Thyroid gland (tissue), 4 donors: ENCODE results near the gene KRTAP12-2. TPM values are rescaled to one million over a fixed set of nuclear protein-coding genes. Genes with fewer than 3 reads are reported as not detected.
"Not testable (repeated sequence)": the region's sequence is repeated elsewhere in the genome, so short reads cannot be mapped to it uniquely, and the experiment has no call there.

Experiments
- DNase-seq, 2 donors: peaks; one replicate each; pipeline ENCODE4 v3.0.0-alpha.2; 2019
- H3K27ac ChIP-seq, 3 donors: fragments of 200-600 bp; sonication (generic); 1 replicate in 2 of 3; 2 replicates in 1 of 3; pipeline ENCODE4 v1.5.1; 2016 to 2019; ENCODE audit warnings: mild to moderate bottlenecking in 1 of 3, moderate library complexity in 1 of 3
- H3K27me3 ChIP-seq: fragments of 200-600 bp; sonication (generic); one replicate; pipeline ENCODE4 v1.5.1; 2019
- H3K36me3 ChIP-seq, 2 donors: fragments of 200-600 bp; sonication (generic); one replicate each; pipeline ENCODE4 v1.5.1; 2016 to 2019
- H3K4me1 ChIP-seq, 2 donors: fragments of 200-600 bp; sonication (generic); one replicate each; pipeline ENCODE4 v1.5.1; 2017 to 2019
- H3K4me3 ChIP-seq, 3 donors: fragments of 200-600 bp; sonication (generic); replicated peaks in 1 of 3; 1 replicate in 2 of 3; 2 replicates in 1 of 3; pipeline ENCODE4 v1.5.1; 2016; ENCODE audit warnings: mild to moderate bottlenecking in 1 of 3
- H3K9me3 ChIP-seq: fragments of 200-600 bp; sonication (generic); one replicate; pipeline ENCODE4 v1.5.1; 2017
- POLR2A ChIP-seq, 2 donors: fragments of 450-650 bp; IDR thresholded peaks; one replicate each; pipeline ENCODE4 v1.6.1; 2017; ENCODE audit warnings: antibody characterized with exemption in 2 of 2, mild to moderate bottlenecking in 2 of 2, moderate library complexity in 1 of 2
- WGBS, 2 donors: methylation state at CpG; one replicate each; pipeline ENCODE4 v1.1.5; 2017; 5-methylcytosine and 5-hydroxymethylcytosine counted together
- intact Hi-C: fragments of 100-400 bp; cut with DNase I; formaldehyde crosslinking; loops from one replicate; pipeline ENCODE4 v1.15.1; 2023
- total RNA-seq, 4 donors: library from RNA; depleted of rRNA; stranded (reverse); fragments of >200 nt; gene quantifications; one replicate each; pipeline ENCODE4 v1.2.3, GENCODE V29; 2016
- TF ChIP-seq, protein P1 (sequence below), 6 experiments: fragments of 200-600 bp in 3 of 6; fragments of 450-650 bp in 3 of 6; sonication (generic) in 3 of 6; IDR thresholded peaks; one replicate each; pipeline ENCODE4 v1.5.1; 2016 to 2019; ENCODE audit warnings: antibody characterized with exemption in 6 of 6, mild to moderate bottlenecking in 2 of 6, inconsistent platforms in 1 of 6, moderate library complexity in 1 of 6

The KRTAP12-2 gene
- total RNA-seq, 4 donors from 2014 or later = 0.89 TPM; not detected in 3

DNA sequence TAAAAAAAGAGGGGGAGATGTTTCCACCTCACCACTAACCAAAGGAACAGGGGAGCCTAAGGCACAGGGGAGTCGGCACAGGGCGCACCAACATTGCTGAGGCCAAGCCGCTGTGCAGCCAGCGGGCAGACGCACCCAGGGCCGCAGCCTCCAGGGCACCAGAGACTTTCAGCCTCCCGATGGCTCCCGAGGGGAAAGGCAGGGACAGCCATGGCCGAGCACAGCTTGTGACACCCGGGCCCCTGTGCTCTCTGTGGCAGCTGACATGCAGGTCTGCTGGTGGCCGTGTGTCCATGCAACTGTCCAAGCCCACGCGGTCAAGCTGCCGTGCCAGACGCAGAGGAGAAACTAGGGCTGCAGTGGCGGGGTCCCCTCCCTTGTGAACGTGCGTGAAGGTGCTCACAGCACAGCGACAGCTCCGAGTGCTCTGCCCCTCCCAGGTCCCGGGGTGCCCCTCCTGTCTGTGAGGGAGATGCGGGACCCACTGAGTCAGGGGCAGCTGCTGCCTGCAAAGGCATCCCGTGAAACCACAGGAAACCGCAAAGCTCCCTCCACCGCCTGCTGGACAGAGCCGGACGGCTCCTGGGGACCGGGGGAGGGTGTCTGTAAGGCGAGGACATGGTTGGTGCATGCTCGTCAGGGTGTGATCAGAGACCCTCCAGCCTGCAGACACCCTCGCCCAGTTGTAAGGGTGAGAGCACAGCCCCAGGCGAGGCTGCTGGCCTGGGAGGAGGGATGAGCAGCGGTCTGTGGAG lies 18.0 kb downstream of the KRTAP12-2 start:
- Histone ChIP-seq H3K36me3 (no peaks in the 10 kb centered on the region), H3K4me3 (no peak overlapping the region), H3K9me3 (no peaks in the 10 kb centered on the region), H3K4me1 (no peaks in the 10 kb centered on the region), H3K27me3 (no peaks in the 10 kb centered on the region), H3K27ac (no peak overlapping the region)
- 87 to 95% methylated on average over 16 to 25 of the region's 33 CpGs for WGBS, 2 donors
- intact Hi-C loops = no loop called here
- TF ChIP-seq POLR2A (IDR thresholded peaks at IDR 0.05) = no peak
- TF ChIP-seq, protein P1, sequence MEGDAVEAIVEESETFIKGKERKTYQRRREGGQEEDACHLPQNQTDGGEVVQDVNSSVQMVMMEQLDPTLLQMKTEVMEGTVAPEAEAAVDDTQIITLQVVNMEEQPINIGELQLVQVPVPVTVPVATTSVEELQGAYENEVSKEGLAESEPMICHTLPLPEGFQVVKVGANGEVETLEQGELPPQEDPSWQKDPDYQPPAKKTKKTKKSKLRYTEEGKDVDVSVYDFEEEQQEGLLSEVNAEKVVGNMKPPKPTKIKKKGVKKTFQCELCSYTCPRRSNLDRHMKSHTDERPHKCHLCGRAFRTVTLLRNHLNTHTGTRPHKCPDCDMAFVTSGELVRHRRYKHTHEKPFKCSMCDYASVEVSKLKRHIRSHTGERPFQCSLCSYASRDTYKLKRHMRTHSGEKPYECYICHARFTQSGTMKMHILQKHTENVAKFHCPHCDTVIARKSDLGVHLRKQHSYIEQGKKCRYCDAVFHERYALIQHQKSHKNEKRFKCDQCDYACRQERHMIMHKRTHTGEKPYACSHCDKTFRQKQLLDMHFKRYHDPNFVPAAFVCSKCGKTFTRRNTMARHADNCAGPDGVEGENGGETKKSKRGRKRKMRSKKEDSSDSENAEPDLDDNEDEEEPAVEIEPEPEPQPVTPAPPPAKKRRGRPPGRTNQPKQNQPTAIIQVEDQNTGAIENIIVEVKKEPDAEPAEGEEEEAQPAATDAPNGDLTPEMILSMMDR (IDR thresholded peaks at IDR 0.05) = no peak
- no peak for DNase-seq

DNA sequence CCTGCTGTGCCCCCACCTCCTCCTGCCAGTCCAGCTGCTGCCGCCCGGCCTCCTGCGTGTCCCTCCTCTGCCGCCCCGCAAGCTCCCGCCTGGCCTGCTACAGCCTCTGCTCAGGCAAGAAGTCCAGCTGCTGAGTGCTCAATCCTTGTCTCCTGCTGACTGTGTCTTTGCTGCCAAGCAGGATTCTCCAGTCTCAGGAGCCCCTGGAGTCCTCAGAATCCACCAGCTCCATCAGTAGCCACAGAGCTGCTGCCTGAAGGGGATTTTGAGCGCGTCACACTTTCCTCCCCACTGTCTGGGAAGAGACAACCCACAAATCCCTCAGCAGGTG lies 19.5 kb downstream of the KRTAP12-2 start:
- Histone ChIP-seq H3K27ac (no peak overlapping the region), H3K36me3 (no peaks in the 10 kb centered on the region), H3K27me3 (no peaks in the 10 kb centered on the region), H3K4me1 (no peaks in the 10 kb centered on the region), H3K4me3 (no peak overlapping the region), H3K9me3 (no peaks in the 10 kb centered on the region)
- intact Hi-C loops = no loop called here
- WGBS, 2 donors = 68 to 75% methylated on average over 8 of the region's 8 CpGs
- no peak for DNase-seq
- TF ChIP-seq, protein P1 (IDR thresholded peaks at IDR 0.05) = no peak
- TF ChIP-seq POLR2A (IDR thresholded peaks at IDR 0.05) = no peak

DNA sequence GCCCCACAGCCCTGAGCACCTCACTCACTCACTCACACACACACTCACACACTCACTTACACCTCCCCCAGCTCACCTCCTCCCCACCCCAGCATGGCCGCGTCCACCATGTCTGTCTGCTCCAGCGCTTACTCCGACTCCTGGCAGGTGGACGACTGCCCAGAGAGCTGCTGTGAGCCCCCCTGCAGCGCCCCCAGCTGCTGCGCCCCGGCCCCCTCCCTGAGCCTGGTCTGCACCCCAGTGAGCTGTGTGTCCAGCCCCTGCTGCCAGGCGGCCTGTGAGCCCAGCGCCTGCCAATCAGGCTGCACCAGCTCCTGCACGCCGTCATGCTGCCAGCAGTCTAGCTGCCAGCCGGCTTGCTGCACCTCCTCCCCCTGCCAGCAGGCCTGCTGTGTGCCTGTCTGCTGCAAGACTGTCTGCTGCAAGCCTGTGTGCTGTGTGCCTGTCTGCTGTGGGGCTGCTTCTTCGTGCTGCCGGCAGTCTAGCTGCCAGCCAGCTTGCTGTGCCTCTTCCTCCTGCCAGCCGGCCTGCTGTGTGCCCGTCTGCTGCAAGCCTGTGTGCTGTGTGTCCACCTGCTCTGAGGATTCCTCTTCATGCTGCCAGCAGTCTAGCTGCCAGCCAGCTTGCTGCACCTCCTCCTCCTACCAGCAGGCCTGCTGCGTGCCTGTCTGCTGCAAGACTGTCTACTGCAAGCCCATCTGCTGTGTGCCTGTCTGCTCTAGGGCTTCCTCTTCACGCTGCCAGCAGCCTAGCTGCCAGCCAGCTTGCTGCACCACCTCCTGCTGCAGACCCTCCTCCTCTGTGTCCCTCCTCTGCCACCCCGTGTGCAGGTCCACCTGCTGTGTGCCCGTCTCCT lies 20.1 kb downstream of the KRTAP12-2 start, which contains the start of gene KRTAP10-11:
Gene KRTAP10-11, plus strand, starts transcription at position 49 of the 856 bp plus-strand sequence. Its CDS starts 45 bp downstream, at position 94.
- H3K27ac ChIP-seq, DNase-seq, H3K4me1 ChIP-seq, H3K27me3 ChIP-seq, intact Hi-C loops, H3K36me3 ChIP-seq, H3K9me3 ChIP-seq, H3K4me3 ChIP-seq: not testable (repeated sequence)
- 71 to 80% methylated on average over 10 to 12 of the region's 21 CpGs for WGBS, 2 donors

DNA sequence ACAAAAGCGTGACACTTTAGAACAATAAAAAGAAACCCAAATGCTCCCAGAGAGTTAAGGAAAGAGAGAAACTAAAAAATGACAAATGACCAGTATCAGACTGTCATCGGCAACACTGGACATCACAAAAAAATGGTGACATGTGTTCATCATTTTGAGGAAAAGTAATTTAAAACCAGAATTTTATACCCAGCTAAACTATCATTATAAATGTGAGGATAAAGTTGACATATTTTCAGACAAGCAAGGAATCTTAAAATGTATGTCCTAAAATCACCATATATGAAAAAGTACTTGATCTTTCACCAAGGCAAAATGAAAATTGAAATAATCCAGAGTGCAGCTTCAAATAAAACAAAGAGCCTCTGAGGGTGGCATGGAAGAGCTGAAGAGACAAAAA lies 21.8 kb downstream of the KRTAP12-2 start:
- Histone ChIP-seq H3K4me1 (no peaks in the 10 kb centered on the region), H3K4me3 (no peak overlapping the region), H3K36me3 (no peaks in the 10 kb centered on the region), H3K27me3 (no peaks in the 10 kb centered on the region), H3K9me3 (no peaks in the 10 kb centered on the region), H3K27ac (no peak overlapping the region)
- TF ChIP-seq POLR2A (IDR thresholded peaks at IDR 0.05) = no peak
- TF ChIP-seq, protein P1 (IDR thresholded peaks at IDR 0.05) = no peak
- 46 to 49% methylated on average over 2 of the region's 2 CpGs for WGBS, 2 donors
- intact Hi-C loops = no loop called here
- DNase-seq = no peak

DNA sequence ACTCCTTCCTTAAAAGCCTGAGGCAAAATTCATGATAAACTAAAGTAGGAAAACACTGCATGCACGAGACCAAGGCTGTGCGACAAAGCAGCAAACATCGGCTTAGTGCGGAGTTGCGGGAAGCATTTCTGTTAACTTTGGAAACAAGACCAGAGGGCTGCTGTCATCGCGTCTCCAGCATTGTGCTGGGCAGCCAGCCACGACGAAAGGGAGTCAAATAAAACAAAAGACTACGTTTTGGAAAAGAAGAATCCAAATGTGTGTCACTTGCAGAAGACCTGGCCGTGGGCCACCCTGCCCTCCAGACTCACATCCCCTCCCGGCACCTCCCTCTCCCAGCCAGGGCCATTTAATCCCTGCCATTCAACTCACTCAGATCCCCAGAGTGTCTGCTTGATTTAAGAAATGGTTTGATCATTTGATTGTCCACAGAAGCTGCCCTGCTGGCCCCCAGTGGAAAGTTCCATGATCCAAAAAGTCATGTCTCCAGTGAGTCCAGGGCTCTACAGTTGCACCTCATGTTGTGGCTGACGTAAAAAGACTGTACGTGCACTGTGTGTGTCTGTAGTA lies 22.9 kb downstream of the KRTAP12-2 start:
- WGBS, 2 donors = 21 to 48% methylated on average over 14 of the region's 14 CpGs
- no peaks in the 10 kb centered on the region for H3K27me3 ChIP-seq
- peak in 1 of 2 donors; percentile 32 for DNase-seq
- TF ChIP-seq, protein P1 (IDR thresholded peaks at IDR 0.05) = no peak
- no peak for TF ChIP-seq POLR2A (IDR thresholded peaks at IDR 0.05)
- no peaks in the 10 kb centered on the region for H3K36me3 ChIP-seq
- intact Hi-C loops = no loop called here
- no peaks in the 10 kb centered on the region for H3K9me3 ChIP-seq
- H3K4me1 ChIP-seq = no peaks in the 10 kb centered on the region
- no peak overlapping the region for H3K4me3 ChIP-seq
- H3K27ac ChIP-seq = no peak overlapping the region
